K562 (cell line): ENCODE data around the gene KBTBD4. TPM values are rescaled to one million over a fixed set of nuclear protein-coding genes. Genes with fewer than 3 reads are reported as not detected.

Experiments
- ARID4B ChIP-seq: sonication (generic); formaldehyde crosslinking; IDR thresholded peaks from 2 replicates; pipeline ENCODE4 v1.8.0; 2022; ENCODE audit warnings: mild to moderate bottlenecking, missing genetic modification reagents
- COPS2 ChIP-seq: fragments of 450-650 bp; conservative IDR thresholded peaks from 2 replicates; pipeline ENCODE4 v1.6.1; 2016; ENCODE audit warnings: mild to moderate bottlenecking, moderate library complexity
- HDAC3 ChIP-seq: fragments of 450-650 bp; IDR thresholded peaks from 2 replicates; pipeline ENCODE4 v1.6.1; 2018; ENCODE audit warnings: borderline replicate concordance, mild to moderate bottlenecking, moderate library complexity; ENCODE audit not compliant: partially characterized antibody
- JUN ChIP-seq, 2 experiments: sonication (generic) in 1 of 2; formaldehyde crosslinking in 1 of 2; IDR thresholded peaks; 2 replicates each; pipeline versions ENCODE4 v1.6.1 to v1.8.0; 2012 to 2022; ENCODE audit warnings: borderline replicate concordance in 2 of 2, mild to moderate bottlenecking in 2 of 2, improper control_type of control experiment in 1 of 2, low read depth in 1 of 2, low read length in 1 of 2, missing genetic modification reagents in 1 of 2
- LARP7 ChIP-seq: fragments of 450-650 bp; IDR thresholded peaks from 2 replicates; pipeline ENCODE4 v1.6.1; 2016
- MTA3 ChIP-seq: fragments of 450-650 bp; formaldehyde crosslinking; IDR thresholded peaks from 2 replicates; pipeline ENCODE4 v1.6.1; 2017; ENCODE audit warnings: mild to moderate bottlenecking, borderline replicate concordance
- MXI1 ChIP-seq: IDR thresholded peaks from 2 replicates; pipeline ENCODE4 v1.6.1; 2011; ENCODE audit warnings: low read depth, mild to moderate bottlenecking, improper control_type of control experiment, low read length
- NCOA6 ChIP-seq: fragments of 450-650 bp; IDR thresholded peaks from 2 replicates; pipeline ENCODE4 v1.6.1; 2017; ENCODE audit warnings: mild to moderate bottlenecking
- NCOR1 ChIP-seq: fragments of 450-650 bp; IDR thresholded peaks from 2 replicates; pipeline ENCODE4 v1.6.1; 2016; ENCODE audit warnings: mild to moderate bottlenecking, moderate library complexity
- NONO ChIP-seq, 2 experiments: fragments of 200-400 bp in 1 of 2; fragments of 450-650 bp in 1 of 2; formaldehyde crosslinking in 1 of 2; IDR thresholded peaks; 2 replicates each; pipeline ENCODE4 v1.6.1; 2017; ENCODE audit warnings: low read depth in 2 of 2, mild to moderate bottlenecking in 2 of 2, moderate library complexity in 2 of 2, low read length in 1 of 2
- NRF1 ChIP-seq, 2 experiments: fragments of 450-650 bp; IDR thresholded peaks in 1 of 2; conservative IDR thresholded peaks in 1 of 2; 2 replicates each; pipeline ENCODE4 v1.6.1; 2014; ENCODE audit warnings: mild to moderate bottlenecking in 2 of 2
- RAD51 ChIP-seq: fragments of 450-650 bp; IDR thresholded peaks from 2 replicates; pipeline ENCODE4 v1.7.1; 2016; ENCODE audit warnings: low read depth, mild to moderate bottlenecking, borderline replicate concordance
- SIX5 ChIP-seq, 2 experiments: IDR thresholded peaks; 2 replicates each; pipeline ENCODE4 v1.6.1; 2011; ENCODE audit warnings: low read length in 2 of 2, borderline replicate concordance in 1 of 2, low read depth in 1 of 2, mild to moderate bottlenecking in 1 of 2, moderate library complexity in 1 of 2; ENCODE audit not compliant: insufficient read depth in 1 of 2
- TAF1 ChIP-seq: IDR thresholded peaks from 2 replicates; pipeline ENCODE4 v1.6.1; 2011; ENCODE audit warnings: mild to moderate bottlenecking, low read length, moderate library complexity; ENCODE audit not compliant: insufficient read depth, control insufficient read depth, severe bottlenecking; ENCODE audit errors: extremely low read depth
- VEZF1 ChIP-seq: fragments of 200-800 bp; sonication (Bioruptor generic); IDR thresholded peaks from 2 replicates; pipeline ENCODE4 v1.6.1; 2017; ENCODE audit warnings: missing genetic modification characterization, missing compliant biosample characterization
- YY1 ChIP-seq, 3 experiments: IDR thresholded peaks; 2 replicates each; pipeline ENCODE4 v1.6.1; 2011; ENCODE audit warnings: low read length in 2 of 3, mild to moderate bottlenecking in 2 of 3, moderate library complexity in 2 of 3, borderline replicate concordance in 1 of 3, control low read depth in 1 of 3, low read depth in 1 of 3; ENCODE audit not compliant: insufficient read depth in 3 of 3, insufficient replicate concordance in 2 of 3, control insufficient read depth in 1 of 3, insufficient read length in 1 of 3; ENCODE audit errors: extremely low read depth in 1 of 3
- polyA plus RNA-seq, 8 experiments: library from polyadenylated mRNA; depleted of rRNA in 4 of 8; stranded (reverse) in 5 of 8; unstranded in 3 of 8; fragments of >200 nt; fragmentation: Nextera tagmentation in 2 of 8; fragmentation: Illumina TruSeq in 1 of 8; extraction: Ambion mirVana in 2 of 8; extraction: Trizol in 1 of 8; gene quantifications; 2 replicates each; pipeline versions ENCODE4 v1.2.1 to v1.2.3, GENCODE V29; 2011 to 2014; ENCODE audit warnings: inconsistent platforms in 1 of 8, missing spikeins in 1 of 8
- total RNA-seq, 7 experiments: library from RNA; depleted of rRNA in 6 of 7; stranded (reverse); fragments of >200 nt in 6 of 7; fragmentation: Illumina TruSeq in 2 of 7; extraction: Trizol in 2 of 7; gene quantifications; 2 replicates each; pipeline versions ENCODE4 v1.2.1 to v1.2.3, GENCODE V29; 2011 to 2021; ENCODE audit warnings: low replicate concordance in 1 of 7
- TF ChIP-seq, protein P1 (sequence below): sonication (generic); formaldehyde crosslinking; IDR thresholded peaks from 2 replicates; pipeline ENCODE4 v1.8.0; 2022; ENCODE audit warnings: mild to moderate bottlenecking, low read depth, missing genetic modification reagents

Gene KBTBD4
- total and polyA plus RNA-seq, 9 of the 15 experiments (the other 6 are each of a cell fraction or from before 2014, with no cell fraction given): 7.0 to 33.9 (median 13.3) TPM

GRCh38 chr11:47552566-47553405 is 26.0 kb downstream of the KBTBD4 start, which contains the start of gene CELF1 (continued):
- no peak for TF ChIP-seq ARID4B (CRISPR knock-in tag)
- 0 out of 2 replicates have a peak, but pooled peaks have one; percentile 13 for TF ChIP-seq MXI1
- TF ChIP-seq HDAC3: no peak
- 0 out of 2 replicates have a peak, but pooled peaks have one; percentile 53 for TF ChIP-seq NCOA6
- 0 out of 4 replicates have a peak, but pooled peaks of 1 of the 2 experiments have one; percentile 13 for TF ChIP-seq SIX5 (IDR thresholded peaks at IDR 0.05; ENCODE audit: borderline replicate concordance in 1 of 2, insufficient read depth in 1 of 2, low read depth in 1 of 2, low read length in 2 of 2)
- 0 out of 2 replicates have a peak, but pooled peaks have one; percentile 25 for TF ChIP-seq NCOR1
- TF ChIP-seq JUN (IDR thresholded peaks at IDR 0.05; ENCODE audit: borderline replicate concordance, low read depth, low read length): peak; percentile 54; the same call in 1 of the 2 replicates
- no peak for TF ChIP-seq JUN (CRISPR knock-in tag; IDR thresholded peaks at IDR 0.05; ENCODE audit: borderline replicate concordance)
- 0 out of 2 replicates have a peak, but pooled peaks have one; percentile 17 for TF ChIP-seq LARP7
- peak; percentile 59; the same call in 1 of the 2 replicates for TF ChIP-seq MTA3
- peak; percentile 81 to 98 (median 97) for TF ChIP-seq YY1 (IDR thresholded peaks at IDR 0.05; ENCODE audit: borderline replicate concordance in 1 of 3, control insufficient read depth in 1 of 3, extremely low read depth in 1 of 3, insufficient read depth in 3 of 3, insufficient read length in 1 of 3, insufficient replicate concordance in 2 of 3, low read depth in 1 of 3, low read length in 2 of 3)
- TF ChIP-seq VEZF1 (CRISPR knock-in tag): peak; percentile 100
- TF ChIP-seq COPS2: no peak
- TF ChIP-seq TAF1: peak; percentile 78
- no peak for TF ChIP-seq RAD51
- peak in 1 of 2 experiments; percentile 92; a peak in 3 of 4 replicates for TF ChIP-seq NONO (IDR thresholded peaks at IDR 0.05; ENCODE audit: low read depth in 2 of 2, low read length in 1 of 2)
- TF ChIP-seq NRF1 (conservative IDR thresholded peaks at IDR 0.05 in 1 of 2, IDR thresholded peaks at IDR 0.05 in 1 of 2): peak; percentile 74 to 76; a peak in 3 of 4 replicates
- TF ChIP-seq, protein P1, sequence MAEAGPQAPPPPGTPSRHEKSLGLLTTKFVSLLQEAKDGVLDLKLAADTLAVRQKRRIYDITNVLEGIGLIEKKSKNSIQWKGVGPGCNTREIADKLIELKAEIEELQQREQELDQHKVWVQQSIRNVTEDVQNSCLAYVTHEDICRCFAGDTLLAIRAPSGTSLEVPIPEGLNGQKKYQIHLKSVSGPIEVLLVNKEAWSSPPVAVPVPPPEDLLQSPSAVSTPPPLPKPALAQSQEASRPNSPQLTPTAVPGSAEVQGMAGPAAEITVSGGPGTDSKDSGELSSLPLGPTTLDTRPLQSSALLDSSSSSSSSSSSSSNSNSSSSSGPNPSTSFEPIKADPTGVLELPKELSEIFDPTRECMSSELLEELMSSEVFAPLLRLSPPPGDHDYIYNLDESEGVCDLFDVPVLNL (CRISPR knock-in tag): no peak
